ENCODE data around the gene TFB1M.

Gene TFB1M

GRCh38 chr6:155237613-155238012 lies 76.7 kb downstream of the TFB1M start:
- TF ChIP-seq ISL1 (CRISPR knock-in tag; IDR thresholded peaks at IDR 0.05) (no peak), OSR1 (CRISPR knock-in tag; IDR thresholded peaks at IDR 0.05) (no peak), ZNF8 (CRISPR knock-in tag; IDR thresholded peaks at IDR 0.05) (no peak), TOX (CRISPR knock-in tag; IDR thresholded peaks at IDR 0.05; ENCODE audit: borderline replicate concordance) (no peak), CREB5 (CRISPR knock-in tag; IDR thresholded peaks at IDR 0.05; ENCODE audit: low read depth) (no peak), ZNF70 (CRISPR knock-in tag; IDR thresholded peaks at IDR 0.05) (no peak), ZFP30 (CRISPR knock-in tag; IDR thresholded peaks at IDR 0.05) (no peak), ARNTL (CRISPR knock-in tag; IDR thresholded peaks at IDR 0.05; ENCODE audit: borderline replicate concordance, low read depth) (no peak), POU6F1 (CRISPR knock-in tag; IDR thresholded peaks at IDR 0.05; ENCODE audit: borderline replicate concordance, low read depth) (no peak)
- ATAC-seq = no peak

GRCh38 chr6:155235087-155235486 lies 79.2 kb downstream of the TFB1M start:
- no peak for ATAC-seq
- TF ChIP-seq POU6F1 (CRISPR knock-in tag; IDR thresholded peaks at IDR 0.05; ENCODE audit: borderline replicate concordance, low read depth) = no peak
- TF ChIP-seq ZNF8 (CRISPR knock-in tag; IDR thresholded peaks at IDR 0.05) = no peak
- TF ChIP-seq ZFP30 (CRISPR knock-in tag; IDR thresholded peaks at IDR 0.05) = no peak
- no peak for TF ChIP-seq ZNF70 (CRISPR knock-in tag; IDR thresholded peaks at IDR 0.05)
- TF ChIP-seq CREB5 (CRISPR knock-in tag; IDR thresholded peaks at IDR 0.05; ENCODE audit: low read depth) = no peak
- no peak for TF ChIP-seq ZNF565 (CRISPR knock-in tag; conservative IDR thresholded peaks at IDR 0.05; ENCODE audit: low read depth)
- no peak for TF ChIP-seq ESRRG (CRISPR knock-in tag; IDR thresholded peaks at IDR 0.05)
- no peak for TF ChIP-seq RARB (CRISPR knock-in tag; IDR thresholded peaks at IDR 0.05)
- TF ChIP-seq ZFP3 (CRISPR knock-in tag; IDR thresholded peaks at IDR 0.05) = no peak

GRCh38 chr6:155234687-155235086 lies 79.6 kb downstream of the TFB1M start:
- ATAC-seq = no peak
- TF ChIP-seq CSRNP3 (CRISPR knock-in tag; IDR thresholded peaks at IDR 0.05) (no peak), ZFP3 (CRISPR knock-in tag; IDR thresholded peaks at IDR 0.05) (no peak), ARNTL (CRISPR knock-in tag; IDR thresholded peaks at IDR 0.05; ENCODE audit: borderline replicate concordance, low read depth) (no peak), RARB (CRISPR knock-in tag; IDR thresholded peaks at IDR 0.05) (no peak), ZC3H10 (CRISPR knock-in tag; IDR thresholded peaks at IDR 0.05) (no peak), TSHZ2 (CRISPR knock-in tag; IDR thresholded peaks at IDR 0.05) (no peak), ISL1 (CRISPR knock-in tag; IDR thresholded peaks at IDR 0.05) (no peak), PPARA (CRISPR knock-in tag; IDR thresholded peaks at IDR 0.05; ENCODE audit: borderline replicate concordance) (no peak), ESRRG (CRISPR knock-in tag; IDR thresholded peaks at IDR 0.05) (no peak), ZNF70 (CRISPR knock-in tag; IDR thresholded peaks at IDR 0.05) (no peak), ZNF8 (CRISPR knock-in tag; IDR thresholded peaks at IDR 0.05) (no peak), POU6F1 (CRISPR knock-in tag; IDR thresholded peaks at IDR 0.05; ENCODE audit: borderline replicate concordance, low read depth) (no peak), CSDC2 (CRISPR knock-in tag; IDR thresholded peaks at IDR 0.05) (no peak)
